SK-N-SH (cell line): ENCODE measurements around the gene ARPC5. TPM values are rescaled to one million over a fixed set of nuclear protein-coding genes. Genes with fewer than 3 reads are reported as not detected.

Experiments used
- CTCF ChIA-PET: fragments of 300-600, 350-600 bp; formaldehyde crosslinking; extraction: SDS; loops from one replicate; lab custom pipeline; 2021; lab: Yijun Ruan, JAX
- POLR2A ChIA-PET: fragments of 350-600 bp; sonication (Branson Sonifier 250); formaldehyde crosslinking; extraction: SDS; loops from one replicate; lab custom pipeline; 2020; ENCODE audit warnings: antibody characterized with exemption, inconsistent platforms; lab: Yijun Ruan, JAX
- DNase-seq: peaks from one replicate; pipeline ENCODE4 v3.0.0; 2012
- H2AFZ ChIP-seq: fragments of 200-600 bp; sonication (generic); 2 replicates; pipeline ENCODE4 v1.8.1; 2016; ENCODE audit warnings: antibody characterized with exemption, mild to moderate bottlenecking, low read depth
- H3F3A ChIP-seq: fragments of 200-600 bp; sonication (generic); replicated peaks from 2 replicates; pipeline ENCODE3; 2016; ENCODE audit warnings: antibody characterized with exemption, mild to moderate bottlenecking; ENCODE audit not compliant: insufficient read depth
- H3K27ac ChIP-seq, 2 experiments: fragments of 200-500 bp in 1 of 2; fragments of 200-600 bp in 1 of 2; sonication (Bioruptor generic) in 1 of 2; sonication (generic), shearing (Covaris generic) in 1 of 2; 2 replicates each; pipeline versions ENCODE4 v1.5.1 to v1.6.1; 2014 to 2016; ENCODE audit warnings: low read depth in 2 of 2, inconsistent platforms in 1 of 2, low read length in 1 of 2, mild to moderate bottlenecking in 1 of 2, mixed read lengths in 1 of 2
- H3K27me3 ChIP-seq: fragments of 200-600 bp; sonication (generic), shearing (Covaris generic); 2 replicates; pipeline ENCODE4 v1.6.1; 2016; ENCODE audit warnings: mixed run types; ENCODE audit not compliant: insufficient read depth
- H3K36me3 ChIP-seq, 2 experiments: fragments of 200-500 bp in 1 of 2; fragments of 200-600 bp in 1 of 2; sonication (Bioruptor generic) in 1 of 2; sonication (generic) in 1 of 2; replicated peaks in 1 of 2; 2 replicates each; pipeline versions ENCODE3 to v1.5.1; 2014 to 2016; ENCODE audit warnings: low read length in 1 of 2, mild to moderate bottlenecking in 1 of 2; ENCODE audit not compliant: insufficient read depth in 2 of 2, control insufficient read depth in 1 of 2
- H3K4me1 ChIP-seq, 2 experiments: fragments of 200-500 bp in 1 of 2; fragments of 200-600 bp in 1 of 2; sonication (Bioruptor generic) in 1 of 2; sonication (generic), shearing (Covaris generic) in 1 of 2; 2 replicates each; pipeline versions ENCODE4 v1.5.1 to v1.6.1; 2014 to 2016; ENCODE audit warnings: low read depth in 1 of 2, low read length in 1 of 2, mixed run types in 1 of 2; ENCODE audit not compliant: insufficient read depth in 2 of 2, control insufficient read depth in 1 of 2
- H3K4me2 ChIP-seq: fragments of 200-600 bp; sonication (generic), shearing (Covaris generic); 2 replicates; pipeline ENCODE4 v1.6.1; 2017; ENCODE audit warnings: mixed run types
- H3K4me3 ChIP-seq, 2 experiments: fragments of 200-500 bp in 1 of 2; fragments of 200-600 bp in 1 of 2; sonication (Bioruptor generic) in 1 of 2; sonication (generic), shearing (Covaris generic) in 1 of 2; 2 replicates each; pipeline versions ENCODE4 v1.5.1 to v1.8.1; 2014 to 2016; ENCODE audit warnings: low read depth in 2 of 2, inconsistent platforms in 1 of 2, low read length in 1 of 2, mild to moderate bottlenecking in 1 of 2, mixed read lengths in 1 of 2, moderate library complexity in 1 of 2
- H3K79me2 ChIP-seq: fragments of 200-600 bp; sonication (generic); 2 replicates; pipeline ENCODE4 v1.8.1; 2017; ENCODE audit warnings: mild to moderate bottlenecking; ENCODE audit not compliant: insufficient read depth
- H3K9ac ChIP-seq: fragments of 200-600 bp; sonication (generic); 2 replicates; pipeline ENCODE4 v1.6.1; 2017; ENCODE audit warnings: mixed run types
- H3K9me2 ChIP-seq: fragments of 200-600 bp; sonication (generic); 2 replicates; pipeline ENCODE4 v1.6.1; 2017; ENCODE audit warnings: mixed run types
- H3K9me3 ChIP-seq: fragments of 200-600 bp; sonication (generic); 2 replicates; pipeline ENCODE4 v1.6.1; 2017; ENCODE audit warnings: mixed run types, mild to moderate bottlenecking, moderate library complexity
- H4K20me1 ChIP-seq: fragments of 200-600 bp; sonication (generic); 2 replicates; pipeline ENCODE4 v1.6.1; 2017; ENCODE audit warnings: mild to moderate bottlenecking, mixed run types; ENCODE audit not compliant: insufficient read depth
- EZH2phosphoT487 ChIP-seq: fragments of 200-600 bp; sonication (generic); IDR thresholded peaks from 2 replicates; pipeline ENCODE4 v1.6.1; 2017; ENCODE audit warnings: low read depth, mixed run types, mild to moderate bottlenecking, antibody characterized with exemption, moderate library complexity, borderline replicate concordance
- FOSL2 ChIP-seq: IDR thresholded peaks from 2 replicates; pipeline ENCODE4 v1.4.0; 2012; ENCODE audit warnings: low read depth, mild to moderate bottlenecking, moderate library complexity, borderline replicate concordance
- FOXM1 ChIP-seq: IDR thresholded peaks from 2 replicates; pipeline ENCODE4 v1.4.0; 2012; ENCODE audit warnings: low read depth, mild to moderate bottlenecking
- GABPA ChIP-seq: IDR thresholded peaks from 2 replicates; pipeline ENCODE4 v1.4.0; 2012; ENCODE audit warnings: low read depth, mild to moderate bottlenecking
- GATA2 ChIP-seq: sonication (generic); formaldehyde crosslinking; IDR thresholded peaks from 2 replicates; pipeline ENCODE4 v1.5.0; 2020; ENCODE audit warnings: mild to moderate bottlenecking, missing genetic modification reagents
- IRF3 ChIP-seq: fragments of 150-350 bp; IDR thresholded peaks from 2 replicates; pipeline ENCODE4 v1.6.1; 2016; ENCODE audit warnings: mild to moderate bottlenecking, low read depth, low read length
- MEF2A ChIP-seq: IDR thresholded peaks from 2 replicates; pipeline ENCODE4 v1.4.0; 2012; ENCODE audit warnings: low read depth, borderline replicate concordance
- MXI1 ChIP-seq: IDR thresholded peaks from 2 replicates; pipeline ENCODE4 v1.6.1; 2012; ENCODE audit warnings: mild to moderate bottlenecking, low read depth, low read length, improper control_type of control experiment
- NFIC ChIP-seq: IDR thresholded peaks from 2 replicates; pipeline ENCODE4 v1.4.0; 2012; ENCODE audit warnings: borderline replicate concordance
- PBX3 ChIP-seq: IDR thresholded peaks from 2 replicates; pipeline ENCODE4; 2012
- POLR2AphosphoS5 ChIP-seq: IDR thresholded peaks from 2 replicates; pipeline ENCODE4 v1.6.1; 2012; ENCODE audit warnings: low read depth, low read length
- RAD21 ChIP-seq: IDR thresholded peaks from 2 replicates; pipeline ENCODE4 v1.6.1; 2012; ENCODE audit warnings: mild to moderate bottlenecking, low read length
- SIN3A ChIP-seq: IDR thresholded peaks from 2 replicates; pipeline ENCODE4 v1.6.1; 2012; ENCODE audit warnings: low read depth, mild to moderate bottlenecking, low read length, moderate library complexity, borderline replicate concordance
- SMC3 ChIP-seq: IDR thresholded peaks from 2 replicates; pipeline ENCODE4 v1.6.1; 2012; ENCODE audit warnings: low read depth, low read length, improper control_type of control experiment
- TAF1 ChIP-seq: IDR thresholded peaks from 2 replicates; pipeline ENCODE4 v1.6.1; 2012; ENCODE audit warnings: low read depth, mild to moderate bottlenecking, low read length, moderate library complexity, borderline replicate concordance
- TCF12 ChIP-seq: IDR thresholded peaks from 2 replicates; pipeline ENCODE4 v1.4.0; 2012
- TEAD4 ChIP-seq: IDR thresholded peaks from 2 replicates; pipeline ENCODE4 v1.4.0; 2012; ENCODE audit warnings: mild to moderate bottlenecking, borderline replicate concordance; ENCODE audit not compliant: insufficient read depth
- USF1 ChIP-seq: IDR thresholded peaks from 2 replicates; pipeline ENCODE4 v1.4.0; 2012; ENCODE audit warnings: low read depth, borderline replicate concordance
- USF2 ChIP-seq: fragments of 150-350 bp; IDR thresholded peaks from 2 replicates; pipeline ENCODE4 v1.6.1; 2017; ENCODE audit warnings: antibody characterized with exemption, low read length, low read depth, borderline replicate concordance
- YY1 ChIP-seq: IDR thresholded peaks from 2 replicates; pipeline ENCODE4 v1.4.0; 2012; ENCODE audit warnings: low read depth, mild to moderate bottlenecking
- WGBS: methylation state at CpG from one replicate; pipeline ENCODE4 v1.1.6; 2017; ENCODE audit warnings: low lambda C conversion rate; 5-methylcytosine and 5-hydroxymethylcytosine counted together
- polyA plus RNA-seq, 3 experiments: library from polyadenylated mRNA; depleted of rRNA; stranded (reverse); fragments of >200 nt; gene quantifications; 2 replicates each; pipeline ENCODE4 v1.2.3, GENCODE V29; 2012

Gene ARPC5
- polyA plus RNA-seq, 1 of the 3 experiments (the other 2 are of a cell fraction), result 66.8 TPM

GRCh38 chr1:183676586-183677189, 41.1 kb upstream of the ARPC5 start:
- Histone ChIP-seq H3K4me3 (no peak overlapping the region), H3K79me2 (no peaks in the 10 kb centered on the region), H3K4me2 (no peak overlapping the region), H3F3A (no peaks in the 10 kb centered on the region), H3K27me3 (no peaks in the 10 kb centered on the region), H2AFZ (no peak overlapping the region), H3K9me2 (no peaks in the 10 kb centered on the region), H4K20me1 (no peaks in the 10 kb centered on the region), H3K4me1 (peaks cover 0 to 2% of the 10 kb centered on the region in 2 experiments; a peak in 1 of 4 replicates), H3K9ac (no peak overlapping the region), H3K36me3 (no peaks in the 10 kb centered on the region), H3K9me3 (no peaks in the 10 kb centered on the region), H3K27ac (no peak overlapping the region)
- TF ChIP-seq TEAD4 (no peak), TCF12 (0 out of 2 replicates have a peak, but pooled peaks have one; percentile 16)
- ChIA-PET CTCF (interaction anchor here (0.6 to 2.1 kb wide), 4 partner anchors 8 to 1016 kb away, joined by 3 to 14 read pairs (median 6); no protein-coding TSS in a partner anchor), POLR2A (interaction anchor here (0.8 kb wide), 1 partner anchor 375 kb away, joined by 3 read pairs; the partner anchor contains the start of gene TSEN15)
- DNase-seq, result peak; percentile 48
- 7% methylated on average over 2 of the region's 2 CpGs for WGBS

- TF ChIP-seq GATA2 (CRISPR knock-in tag) (no peak), USF2 (no peak), PBX3 (no peak), MEF2A (no peak), EZH2phosphoT487 (no peak), TAF1 (no peak), MXI1 (no peak), FOSL2 (no peak), SIN3A (no peak), SMC3 (no peak), YY1 (no peak), FOXM1 (no peak), TCF12 (no peak), NFIC (no peak), USF1 (no peak), POLR2AphosphoS5 (no peak), TEAD4 (no peak), RAD21 (no peak), GABPA (no peak), IRF3 (no peak)
- Histone ChIP-seq H2AFZ (no peak overlapping the region), H3K27me3 (no peaks in the 10 kb centered on the region), H3K79me2 (no peaks in the 10 kb centered on the region), H3K27ac (no peak overlapping the region), H3K4me1 (peaks cover 0 to 2% of the 10 kb centered on the region in 2 experiments; a peak in 1 of 4 replicates), H3K9me2 (no peaks in the 10 kb centered on the region), H3K4me3 (no peak overlapping the region), H3K36me3 (peaks cover 0 to 3% of the 10 kb centered on the region in 2 experiments), H3K4me2 (no peak overlapping the region), H4K20me1 (no peaks in the 10 kb centered on the region), H3K9me3 (no peaks in the 10 kb centered on the region), H3F3A (no peaks in the 10 kb centered on the region), H3K9ac (no peak overlapping the region)
- no peak for DNase-seq
- ChIA-PET POLR2A (interaction anchor here (0.8 kb wide), 1 partner anchor 376 kb away, joined by 3 read pairs; the partner anchor contains the start of gene TSEN15), CTCF (interaction anchor here (0.6 to 2.1 kb wide), 4 partner anchors 9 to 1017 kb away, joined by 3 to 14 read pairs (median 6); no protein-coding TSS in a partner anchor)
- WGBS, result 91% methylated on average over 3 of the region's 3 CpGs
Measured at GRCh38 chr1:183675883-183676585, 40.5 kb upstream of the ARPC5 start.
